Activated naive CD4-positive, alpha-beta T cell treated with anti-CD3 and anti-CD28 coated beads for 36 hours (primary cell): ENCODE data around the gene CDH13. TPM values are rescaled to one million over a fixed set of nuclear protein-coding genes. Genes with fewer than 3 reads are reported as not detected.

Experiments
- CTCF ChIA-PET: fragments of 350-600 bp; sonication (Branson Sonifier 250); formaldehyde crosslinking; loops from one replicate; lab custom pipeline; 2021; ENCODE audit warnings: antibody characterized with exemption; lab: Charles Lee
- DNase-seq: peaks from one replicate; pipeline ENCODE4 v3.0.0-alpha.2; 2020
- H3K27ac Mint-ChIP-seq: one replicate; pipeline ENCODE4 v1.8.0; 2021; ENCODE audit warnings: mild to moderate bottlenecking, mixed read lengths
- H3K27me3 Mint-ChIP-seq: one replicate; pipeline ENCODE4 v1.8.0; 2021; ENCODE audit warnings: low read depth, mixed read lengths
- H3K36me3 Mint-ChIP-seq: one replicate; pipeline ENCODE4 v1.8.0; 2021; ENCODE audit warnings: low read depth, mixed read lengths
- H3K4me1 Mint-ChIP-seq: one replicate; pipeline ENCODE4 v1.8.0; 2021; ENCODE audit warnings: low read depth, mixed read lengths
- H3K4me3 Mint-ChIP-seq: one replicate; pipeline ENCODE4 v1.8.0; 2021; ENCODE audit warnings: mild to moderate bottlenecking, moderate library complexity, mixed read lengths
- H3K9me3 Mint-ChIP-seq: one replicate; pipeline ENCODE4 v1.8.0; 2021; ENCODE audit warnings: mixed read lengths
- intact Hi-C: fragments of 100-400 bp; cut with micrococcal nuclease; formaldehyde crosslinking; loops from one replicate; pipeline ENCODE4 v1.15.1; 2023
- total RNA-seq, 2 experiments: library from RNA; stranded (reverse); gene quantifications; one replicate each; pipeline ENCODE4 v1.2.3, GENCODE V29; 2021

The CDH13 gene
- total RNA-seq, 2 experiments from 2014 or later, result not detected

DNA sequence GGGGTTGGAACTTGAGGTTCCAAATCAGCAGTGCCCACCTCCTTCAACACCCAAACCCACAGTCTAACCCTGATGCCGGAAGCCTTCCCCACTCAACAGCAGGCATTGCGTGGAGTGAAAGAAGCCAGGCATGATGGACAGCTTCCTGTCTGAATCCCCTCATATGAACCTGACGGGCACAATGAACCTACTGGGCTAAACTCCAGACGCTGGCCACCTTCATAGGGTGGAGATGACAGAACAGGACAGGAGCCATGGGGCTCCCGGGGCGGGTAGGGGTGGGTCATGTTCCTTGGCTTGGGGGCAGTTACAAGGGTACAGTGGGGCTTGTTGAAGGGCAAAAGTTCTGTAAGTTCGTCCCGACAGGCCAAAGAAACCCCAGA lies 1180.5 kb downstream of the CDH13 start:
- Mint-ChIP-seq H3K27ac (no peak overlapping the region), H3K36me3 (peaks cover 15% of the 10 kb centered on the region), H3K27me3 (no peaks in the 10 kb centered on the region), H3K4me1 (peaks cover 37% of the 10 kb centered on the region), H3K9me3 (no peaks in the 10 kb centered on the region), H3K4me3 (peak overlapping the region; percentile 98)
- CTCF ChIA-PET, result interaction anchor here (0.6 kb wide), 1 partner anchor 13 kb away, joined by 3 read pairs; no protein-coding TSS in a partner anchor
- DNase-seq, result no peak
- intact Hi-C loops, result loop anchor here (1.0 to 10.0 kb wide), 3 partner anchors 92 to 1633 kb away; partner anchors contain the start of genes MBTPS1, MLYCD and MPHOSPH6

DNA sequence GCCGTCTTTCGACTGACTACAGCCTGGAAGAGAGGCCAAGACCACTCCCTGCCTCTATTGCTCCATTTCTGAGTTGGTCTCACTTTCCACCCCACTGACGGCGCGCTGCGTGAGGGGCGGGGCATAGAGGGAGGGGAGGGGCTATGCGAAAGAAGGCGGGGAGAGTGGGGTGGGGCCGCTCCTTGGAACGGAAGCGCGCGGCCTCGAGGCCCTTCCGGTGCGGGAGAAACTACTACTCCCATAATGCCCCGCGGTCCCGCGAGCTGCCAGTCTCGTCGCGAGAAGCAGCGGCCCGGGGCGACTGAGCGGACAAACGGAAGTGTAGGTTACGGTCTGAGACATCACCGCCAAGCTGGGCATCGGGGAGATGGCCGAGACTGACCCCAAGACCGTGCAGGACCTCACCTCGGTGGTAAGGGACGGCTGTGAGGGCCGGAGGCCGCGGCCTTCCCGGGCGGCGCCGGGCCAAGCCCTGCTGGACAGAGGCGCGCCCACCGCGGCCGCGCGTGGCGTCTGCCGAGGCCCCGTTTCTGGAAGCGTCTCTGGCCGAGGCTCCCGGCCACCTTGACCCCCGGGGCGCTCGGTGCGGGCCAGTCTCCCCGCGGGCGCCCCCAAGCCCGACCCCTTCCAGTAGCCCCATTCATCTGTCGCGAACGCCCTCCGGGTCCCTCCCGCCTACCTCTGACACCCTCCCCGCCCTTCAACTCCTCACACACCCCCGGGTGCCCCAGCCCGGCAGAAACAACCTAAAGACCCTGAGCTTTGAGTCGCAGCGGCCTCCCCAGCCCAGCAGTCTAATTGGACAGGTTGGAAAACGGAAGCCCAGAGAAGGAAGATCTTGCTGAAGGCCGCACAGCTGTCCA lies 1181.2 kb downstream of the CDH13 start, which contains the start of gene HSBP1:
HSBP1 (plus strand) TSS at position 269 of the 863 bp plus-strand sequence; CDS start at position 368, 99 bp downstream.
- Mint-ChIP-seq H3K4me1 (peaks cover 37% of the 10 kb centered on the region), H3K27ac (peak within 1 kb of the TSS; percentile 95), H3K27me3 (no peaks in the 10 kb centered on the region), H3K4me3 (peak within 1 kb of the TSS; percentile 98), H3K36me3 (peaks cover 15% of the 10 kb centered on the region), H3K9me3 (no peaks in the 10 kb centered on the region)
- CTCF ChIA-PET, result interaction anchor here (0.6 to 0.7 kb wide), 2 partner anchors 12 to 29 kb away, joined by 3 read pairs; no protein-coding TSS in a partner anchor
- intact Hi-C loops, result loop anchor here (1.0 to 10.0 kb wide), 3 partner anchors 91 to 1633 kb away; partner anchors contain the start of genes MBTPS1, MLYCD and MPHOSPH6
- peak; percentile 95 for DNase-seq

DNA sequence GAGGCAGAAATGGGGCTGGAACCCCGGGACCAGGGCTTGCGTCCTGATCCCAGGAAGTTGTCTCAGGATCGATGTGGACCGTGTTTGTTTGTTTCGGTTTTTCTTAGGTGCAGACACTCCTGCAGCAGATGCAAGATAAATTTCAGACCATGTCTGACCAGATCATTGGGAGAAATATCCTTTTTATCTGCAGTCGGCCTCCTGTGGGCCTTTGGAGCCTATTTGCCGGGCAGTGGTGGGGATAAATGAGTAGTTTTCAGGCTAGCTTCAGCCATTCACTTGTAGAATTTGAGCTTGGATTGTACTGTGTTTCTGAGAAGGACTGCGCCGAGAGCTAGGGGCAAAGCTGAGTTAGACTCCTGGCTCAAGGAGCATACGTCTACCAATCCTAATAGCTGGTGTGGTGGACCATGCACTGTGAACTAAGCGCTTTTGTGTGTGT lies 1181.8 kb downstream of the CDH13 start:
- H3K4me3 Mint-ChIP-seq, result peak overlapping the region; percentile 98
- no peaks in the 10 kb centered on the region for H3K27me3 Mint-ChIP-seq
- peaks cover 15% of the 10 kb centered on the region for H3K36me3 Mint-ChIP-seq
- intact Hi-C loops, result loop anchor here (10.0 kb wide), 1 partner anchor 1634 kb away; the partner anchor contains the start of gene MPHOSPH6
- peak overlapping the region; percentile 95 for H3K27ac Mint-ChIP-seq
- peaks cover 37% of the 10 kb centered on the region for H3K4me1 Mint-ChIP-seq
- H3K9me3 Mint-ChIP-seq, result no peaks in the 10 kb centered on the region
- no peak for DNase-seq
- CTCF ChIA-PET, result no interaction called here

DNA sequence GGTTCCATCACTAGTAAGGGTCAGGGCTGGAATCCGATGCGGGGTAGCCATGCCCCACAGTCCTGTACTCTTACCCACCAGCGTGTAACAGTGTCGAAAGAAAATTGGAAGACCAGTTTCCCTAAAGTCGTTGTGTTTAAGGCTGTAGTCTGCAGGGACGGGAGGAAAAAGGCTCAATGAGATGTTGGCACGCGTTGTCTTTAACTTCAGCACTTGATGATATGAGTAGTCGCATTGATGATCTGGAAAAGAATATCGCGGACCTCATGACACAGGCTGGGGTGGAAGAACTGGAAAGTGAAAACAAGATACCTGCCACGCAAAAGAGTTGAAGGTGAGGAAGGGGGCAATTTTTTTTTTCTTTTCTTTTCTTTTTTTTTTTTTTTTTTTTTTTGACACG lies 1182.3 kb downstream of the CDH13 start:
- Mint-ChIP-seq H3K4me1 (peaks cover 37% of the 10 kb centered on the region), H3K27ac (no peak overlapping the region), H3K27me3 (no peaks in the 10 kb centered on the region), H3K36me3 (peaks cover 15% of the 10 kb centered on the region), H3K9me3 (no peaks in the 10 kb centered on the region), H3K4me3 (peak overlapping the region; percentile 98)
- DNase-seq, result no peak
- intact Hi-C loops, result loop anchor here (10.0 kb wide), 1 partner anchor 1634 kb away; the partner anchor contains the start of gene MPHOSPH6
- CTCF ChIA-PET, result no interaction called here

DNA sequence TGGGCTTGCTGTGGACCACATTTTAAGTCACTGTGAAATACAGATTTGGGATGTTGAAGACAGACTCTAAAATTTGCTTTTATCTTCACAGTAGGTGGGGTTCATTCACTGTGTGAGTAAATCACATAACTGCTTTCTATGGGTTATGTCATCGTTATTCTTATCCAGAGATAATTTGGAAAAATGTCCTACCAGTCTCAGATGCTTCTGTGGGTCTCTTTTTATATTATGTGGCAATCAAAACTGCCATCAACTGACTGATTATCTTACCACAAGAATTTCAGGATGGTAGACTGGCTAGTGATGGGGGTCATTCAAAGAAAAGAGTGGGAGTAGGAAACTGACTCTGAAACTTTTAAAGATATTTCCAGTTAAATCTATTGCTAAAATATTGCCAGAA lies 1184.1 kb downstream of the CDH13 start:
- H3K4me1 Mint-ChIP-seq, result peaks cover 37% of the 10 kb centered on the region
- no peaks in the 10 kb centered on the region for H3K9me3 Mint-ChIP-seq
- CTCF ChIA-PET, result interaction anchor here (2.1 kb wide), 1 partner anchor 14 kb away, joined by 7 read pairs; no protein-coding TSS in a partner anchor
- H3K27ac Mint-ChIP-seq, result peak overlapping the region; percentile 36
- peaks cover 15% of the 10 kb centered on the region for H3K36me3 Mint-ChIP-seq
- no peaks in the 10 kb centered on the region for H3K27me3 Mint-ChIP-seq
- no peak overlapping the region for H3K4me3 Mint-ChIP-seq
- intact Hi-C loops, result no loop called here
- no peak for DNase-seq

DNA sequence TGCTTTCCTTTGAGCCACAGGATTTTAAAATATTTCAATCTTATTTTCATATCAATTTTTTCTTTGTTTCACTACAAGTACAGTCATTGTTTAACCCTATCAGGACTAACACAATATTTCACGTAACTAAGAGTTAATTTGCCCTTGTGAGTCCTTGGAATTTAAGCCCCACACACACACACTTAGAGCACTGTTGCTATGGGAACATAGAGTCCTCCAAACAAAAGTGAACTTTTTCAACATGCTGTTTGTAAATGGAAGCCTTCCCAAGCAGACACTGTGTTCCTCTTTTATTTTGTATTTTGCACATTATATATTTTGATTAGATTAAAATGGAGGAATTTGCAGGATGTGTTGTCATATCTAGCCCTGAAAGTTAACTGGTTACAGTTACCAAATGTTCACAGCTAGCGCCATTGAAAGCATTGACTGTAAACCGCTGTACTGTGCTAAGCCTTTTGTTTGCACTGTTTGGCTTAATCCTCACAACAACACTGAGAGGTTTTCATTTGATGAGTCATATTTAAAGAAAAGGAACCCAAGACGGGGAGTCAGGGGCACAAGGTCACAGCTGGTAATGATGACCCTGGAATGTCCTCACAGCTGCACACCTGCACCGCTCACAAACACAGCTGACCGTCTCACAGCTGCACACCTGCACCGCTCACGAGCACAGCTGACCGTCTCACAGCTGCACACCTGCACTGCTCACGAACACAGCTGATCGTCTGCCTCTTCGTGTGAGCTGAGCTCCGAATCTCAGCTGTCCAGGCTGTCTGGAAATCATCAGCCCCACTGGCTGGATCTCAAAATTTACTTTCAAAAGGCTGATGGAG lies 1187.3 kb downstream of the CDH13 start:
- Mint-ChIP-seq H3K4me1 (peaks cover 20% of the 10 kb centered on the region), H3K9me3 (no peaks in the 10 kb centered on the region), H3K36me3 (peaks cover 8% of the 10 kb centered on the region), H3K4me3 (no peak overlapping the region), H3K27ac (peak overlapping the region; percentile 24), H3K27me3 (no peaks in the 10 kb centered on the region)
- no peak for DNase-seq
- intact Hi-C loops, result no loop called here
- CTCF ChIA-PET, result interaction anchor here (1.2 to 2.1 kb wide), 2 partner anchors 11 to 13 kb away, joined by 3 to 7 read pairs; no protein-coding TSS in a partner anchor

DNA sequence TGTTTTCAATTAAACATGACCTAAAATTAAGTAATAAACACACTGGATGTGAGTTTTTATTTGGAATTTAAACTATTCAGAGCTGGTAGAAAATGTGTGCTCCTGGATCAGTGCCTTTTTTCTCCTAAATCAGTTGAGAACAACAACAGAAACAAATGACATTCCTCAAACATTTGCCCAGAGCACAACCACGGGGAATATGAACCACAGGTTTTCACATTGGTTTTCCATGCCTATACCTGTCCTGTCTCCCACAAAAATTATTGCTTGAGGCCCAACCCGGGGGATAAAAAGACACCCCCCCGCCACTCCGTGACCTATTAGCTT lies 1187.9 kb downstream of the CDH13 start:
- no peak for DNase-seq
- Mint-ChIP-seq H3K36me3 (peaks cover 6% of the 10 kb centered on the region), H3K9me3 (no peaks in the 10 kb centered on the region), H3K4me1 (peaks cover 17% of the 10 kb centered on the region), H3K4me3 (no peak overlapping the region), H3K27me3 (no peaks in the 10 kb centered on the region), H3K27ac (peak overlapping the region; percentile 24)
- intact Hi-C loops, result no loop called here
- CTCF ChIA-PET, result interaction anchor here (1.2 to 2.1 kb wide), 2 partner anchors 10 to 12 kb away, joined by 3 to 7 read pairs; no protein-coding TSS in a partner anchor

DNA sequence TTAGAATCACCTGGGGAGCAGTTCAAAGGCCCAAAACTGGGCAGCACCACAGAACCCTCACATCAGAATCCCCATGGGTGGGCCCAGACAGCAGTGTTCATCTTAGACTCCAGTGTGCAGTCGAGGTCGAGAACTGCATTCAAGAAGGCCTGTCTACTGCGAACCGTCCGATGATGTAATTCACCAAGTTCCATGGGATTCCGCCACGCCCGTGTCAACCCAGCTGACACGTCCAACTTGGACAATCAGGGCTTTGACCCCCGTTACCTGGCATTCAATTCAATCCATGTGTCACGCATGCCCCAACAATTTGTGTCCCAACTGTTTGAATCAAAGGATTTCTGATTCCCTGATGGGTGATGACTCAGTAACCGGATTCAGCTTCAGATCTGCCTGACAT lies 1190.3 kb downstream of the CDH13 start:
- no peaks in the 10 kb centered on the region for H3K9me3 Mint-ChIP-seq
- H3K4me1 Mint-ChIP-seq, result no peaks in the 10 kb centered on the region
- no peaks in the 10 kb centered on the region for H3K36me3 Mint-ChIP-seq
- no peak overlapping the region for H3K27ac Mint-ChIP-seq
- H3K4me3 Mint-ChIP-seq, result no peak overlapping the region
- H3K27me3 Mint-ChIP-seq, result no peaks in the 10 kb centered on the region
- DNase-seq, result no peak
- intact Hi-C loops, result no loop called here
- CTCF ChIA-PET, result no interaction called here

DNA sequence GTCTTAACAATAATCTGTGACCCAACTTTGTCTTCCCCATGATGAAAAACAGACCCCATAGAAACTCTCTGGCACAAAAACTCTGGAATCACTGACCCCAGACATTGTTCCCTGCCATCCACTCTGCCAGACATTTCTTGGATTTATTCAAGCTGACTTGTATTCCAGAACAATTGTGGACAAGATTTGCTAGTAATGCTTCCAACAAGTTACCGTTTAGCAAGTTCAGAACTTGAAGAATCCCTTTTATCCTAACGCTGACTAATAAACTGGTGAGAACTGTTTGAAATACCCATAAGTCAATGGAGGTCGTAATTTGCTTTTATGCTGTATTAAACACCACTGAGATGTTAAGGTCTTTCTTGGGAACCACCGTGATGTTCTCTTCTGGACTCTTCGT lies 1191.5 kb downstream of the CDH13 start:
- Mint-ChIP-seq H3K4me3 (no peak overlapping the region), H3K4me1 (no peaks in the 10 kb centered on the region), H3K36me3 (no peaks in the 10 kb centered on the region)

DNA sequence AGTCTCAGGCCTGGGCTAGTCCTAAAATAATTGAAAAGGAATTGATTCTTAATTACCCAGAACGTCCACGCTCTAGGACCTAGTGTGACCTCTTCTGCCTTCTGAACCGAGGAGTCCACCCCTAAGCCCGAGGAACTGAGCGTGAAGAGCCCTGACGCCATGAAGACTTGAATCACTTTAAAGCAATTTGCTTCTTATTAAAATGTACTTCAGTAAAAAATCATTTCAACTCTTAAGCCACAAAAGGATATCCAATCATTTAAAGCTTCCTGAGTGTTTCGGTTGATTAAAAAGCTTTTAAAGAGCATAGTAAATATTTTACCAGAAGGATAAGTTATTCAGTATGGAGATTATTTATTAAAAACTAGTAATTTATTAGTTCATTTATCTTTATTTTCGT lies 1192.6 kb downstream of the CDH13 start:
- no peaks in the 10 kb centered on the region for H3K4me1 Mint-ChIP-seq
- DNase-seq, result no peak
- CTCF ChIA-PET, result interaction anchor here (0.7 kb wide), 1 partner anchor 12 kb away, joined by 3 read pairs; no protein-coding TSS in a partner anchor
- H3K36me3 Mint-ChIP-seq, result no peaks in the 10 kb centered on the region
- H3K9me3 Mint-ChIP-seq, result no peaks in the 10 kb centered on the region
- no peak overlapping the region for H3K27ac Mint-ChIP-seq
- no peak overlapping the region for H3K4me3 Mint-ChIP-seq
- intact Hi-C loops, result no loop called here
- H3K27me3 Mint-ChIP-seq, result no peaks in the 10 kb centered on the region

More for the DNA sequence above, 1191.5 kb downstream of the CDH13 start:
- intact Hi-C loops, result no loop called here
- no peak overlapping the region for H3K27ac Mint-ChIP-seq
- no peak for DNase-seq
- no peaks in the 10 kb centered on the region for H3K9me3 Mint-ChIP-seq
- H3K27me3 Mint-ChIP-seq, result no peaks in the 10 kb centered on the region
- CTCF ChIA-PET, result no interaction called here

DNA sequence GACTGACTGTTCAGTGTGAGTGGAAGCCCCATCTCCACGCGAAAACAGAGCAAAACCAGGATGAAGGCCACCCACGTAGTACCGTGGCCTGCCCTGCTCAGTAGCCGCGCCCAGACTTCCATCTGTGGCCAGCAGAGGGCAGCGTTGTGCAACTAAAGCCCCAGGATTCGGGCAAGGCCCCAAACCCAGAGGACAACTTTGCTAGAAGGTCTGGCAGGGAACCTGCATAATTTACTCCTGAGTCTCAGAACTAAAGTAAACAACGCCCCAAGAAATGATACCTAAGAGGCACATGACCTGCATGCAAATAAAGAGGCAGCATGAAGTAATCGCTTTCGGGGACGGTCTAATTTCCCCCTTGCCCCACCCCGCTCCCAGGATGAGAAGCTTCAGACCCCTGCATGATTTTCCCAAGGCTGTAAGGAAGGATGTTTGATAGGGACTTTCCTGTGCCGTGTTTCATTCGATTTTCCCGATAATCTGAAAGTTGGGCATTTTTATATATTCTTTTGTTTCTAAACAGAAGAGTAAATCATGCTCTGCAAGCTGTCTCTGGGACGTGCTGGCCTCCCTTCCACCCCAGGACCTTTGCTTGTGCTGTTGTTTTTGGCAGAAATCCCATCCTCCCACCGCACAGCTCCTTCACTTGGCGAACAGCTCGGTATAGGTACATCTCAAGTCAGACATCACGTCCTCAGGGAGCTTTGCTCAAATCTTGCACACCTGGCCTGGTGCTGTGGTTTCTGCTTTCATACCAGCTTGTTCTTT lies 1199.6 kb downstream of the CDH13 start:
- peak; percentile 88 for DNase-seq
- Mint-ChIP-seq H3K36me3 (no peaks in the 10 kb centered on the region), H3K27ac (no peak overlapping the region), H3K27me3 (no peaks in the 10 kb centered on the region), H3K4me1 (peaks cover 3% of the 10 kb centered on the region), H3K4me3 (no peak overlapping the region), H3K9me3 (no peaks in the 10 kb centered on the region)
- CTCF ChIA-PET, result interaction anchor here (0.7 to 2.4 kb wide), 15 partner anchors 11 to 235 kb away, joined by 3 to 7 read pairs (median 4); no protein-coding TSS in a partner anchor
- intact Hi-C loops, result loop anchor here (1.0 to 5.0 kb wide), 4 partner anchors 73 to 239 kb away; partner anchors contain the start of genes MLYCD, OSGIN1 and SLC38A8
